A549 (cell line): ENCODE results near the gene GMPR. TPM values are rescaled to one million over a fixed set of nuclear protein-coding genes. Genes with fewer than 3 reads are reported as not detected.

ENCODE experiments used
- ATAC-seq, 2 experiments: fragments of 200-7000 bp in 1 of 2; fragments of >200 bp in 1 of 2; cut with Nextera tagmentation in 1 of 2; cut with Tn5 transposase in 1 of 2; 3 replicates each; pipeline versions ENCODE4 v1.8.0 to v1.9.1; 2018 to 2020; ENCODE audit warnings: mild to moderate bottlenecking in 1 of 2, moderate library complexity in 1 of 2
- CTCF ChIA-PET: fragments of 300-600 bp; sonication (Branson Sonifier 250); formaldehyde crosslinking; extraction: SDS; loops from one replicate; lab custom pipeline; 2021; ENCODE audit warnings: antibody characterized with exemption, inconsistent platforms; lab: Yijun Ruan, JAX
- POLR2A ChIA-PET: fragments of 350-600 bp; formaldehyde crosslinking; extraction: SDS; loops from one replicate; lab custom pipeline; 2021; ENCODE audit warnings: antibody characterized with exemption, inconsistent platforms; lab: Yijun Ruan, JAX
- DNase-seq, 2 experiments: peaks; one replicate each; pipeline versions ENCODE4 v3.0.0 to v3.0.0-alpha.2; 2011 to 2016; ENCODE audit warnings: low read depth in 1 of 2, low spot score in 1 of 2
- FAIRE-seq: peaks from 2 replicates; lab custom pipeline; 2011; peaks lifted over from hg19 to GRCh38; lab: Jason Lieb, UNC
- H3K27ac ChIP-seq, 2 experiments: fragments of >200 bp; sonication (Bioruptor Twin); formaldehyde crosslinking; 3 replicates each; pipeline ENCODE4 v1.5.1; 2016 to 2017
- H3K4me1 ChIP-seq: fragments of >200 bp; sonication (Bioruptor Twin); formaldehyde crosslinking; 3 replicates; pipeline ENCODE4 v1.6.1; 2016
- H3K4me2 ChIP-seq: fragments of >200 bp; sonication (Bioruptor Twin); formaldehyde crosslinking; 3 replicates; pipeline ENCODE4 v1.6.1; 2016
- H3K4me3 ChIP-seq: fragments of >200 bp; sonication (Bioruptor Twin); formaldehyde crosslinking; 3 replicates; pipeline ENCODE4 v1.5.1; 2016
- H3K9me3 ChIP-seq: fragments of >200 bp; sonication (Bioruptor Twin); formaldehyde crosslinking; 3 replicates; pipeline ENCODE4 v1.6.1; 2016
- ATOH8 ChIP-seq: fragments of 250-450 bp; sonication (Bioruptor Pico); IDR thresholded peaks from 2 replicates; pipeline ENCODE4 v1.5.0; 2020; ENCODE audit warnings: low read depth, mild to moderate bottlenecking, moderate library complexity
- CBX8 ChIP-seq: fragments of 200-600 bp; sonication (generic); IDR thresholded peaks from 2 replicates; pipeline ENCODE4 v1.6.1; 2016
- CEBPB ChIP-seq, 2 experiments: fragments of >200 bp in 1 of 2; sonication (Bioruptor Twin) in 1 of 2; formaldehyde crosslinking in 1 of 2; IDR thresholded peaks; 2 replicates each; pipeline ENCODE4 v1.6.1; 2012 to 2016
- EHF ChIP-seq: fragments of 250-450 bp; sonication (Bioruptor Pico); IDR thresholded peaks from 2 replicates; pipeline ENCODE4 v1.5.0; 2020; ENCODE audit warnings: mild to moderate bottlenecking
- EHMT2 ChIP-seq: fragments of 200-600 bp; sonication (generic); IDR thresholded peaks from 2 replicates; pipeline ENCODE4 v1.6.1; 2016; ENCODE audit warnings: antibody characterized with exemption, low read depth, mild to moderate bottlenecking, moderate library complexity
- EP300 ChIP-seq, 2 experiments: fragments of >200 bp; sonication (Bioruptor Twin); formaldehyde crosslinking; IDR thresholded peaks; 2 replicates in 1 of 2; 3 replicates in 1 of 2; pipeline ENCODE4 v1.6.1; 2016 to 2017
- FOSB ChIP-seq: fragments of 250-450 bp; sonication (Bioruptor Pico); IDR thresholded peaks from 2 replicates; pipeline ENCODE4 v1.5.0; 2020; ENCODE audit warnings: mild to moderate bottlenecking, moderate library complexity
- FOSL2 ChIP-seq, 2 experiments: fragments of 450-650 bp in 1 of 2; fragments of >200 bp in 1 of 2; sonication (Bioruptor Twin) in 1 of 2; formaldehyde crosslinking; IDR thresholded peaks; 2 replicates each; pipeline versions ENCODE4 v1.5.0 to v1.6.1; 2016 to 2020; ENCODE audit warnings: mild to moderate bottlenecking in 1 of 2, moderate library complexity in 1 of 2
- GATA3 ChIP-seq: IDR thresholded peaks from 2 replicates; pipeline ENCODE4 v1.6.1; 2012; ENCODE audit warnings: borderline replicate concordance
- HDAC2 ChIP-seq: fragments of 200-600 bp; sonication (generic); IDR thresholded peaks from 2 replicates; pipeline ENCODE4 v1.6.1; 2016
- HES2 ChIP-seq: fragments of >200 bp; sonication (Bioruptor Twin); formaldehyde crosslinking; IDR thresholded peaks from 2 replicates; pipeline ENCODE4 v1.6.1; 2016
- HEYL ChIP-seq: fragments of 250-450 bp; sonication (Bioruptor Pico); IDR thresholded peaks from 2 replicates; pipeline ENCODE4 v1.8.0; 2021; ENCODE audit warnings: mild to moderate bottlenecking, moderate library complexity
- HOXA7 ChIP-seq: fragments of 250-450 bp; sonication (Bioruptor Pico); IDR thresholded peaks from 2 replicates; pipeline ENCODE4 v1.5.0; 2020; ENCODE audit warnings: mild to moderate bottlenecking, moderate library complexity
- HOXB13 ChIP-seq: fragments of 250-450 bp; sonication (Bioruptor Pico); IDR thresholded peaks from 2 replicates; pipeline ENCODE4 v1.5.0; 2020; ENCODE audit warnings: low read depth, mild to moderate bottlenecking, moderate library complexity
- HOXB5 ChIP-seq: fragments of 250-450 bp; sonication (Bioruptor Pico); IDR thresholded peaks from 2 replicates; pipeline ENCODE4 v1.5.0; 2020; ENCODE audit warnings: mild to moderate bottlenecking, moderate library complexity
- JUN ChIP-seq, 2 experiments: fragments of >200 bp; sonication (Bioruptor Twin); formaldehyde crosslinking; IDR thresholded peaks; 2 replicates in 1 of 2; 3 replicates in 1 of 2; pipeline ENCODE4 v1.6.1; 2016 to 2017
- MAX ChIP-seq: IDR thresholded peaks from 2 replicates; pipeline ENCODE4 v1.6.1; 2012
- MAZ ChIP-seq: fragments of 150-350 bp; IDR thresholded peaks from 2 replicates; pipeline ENCODE4 v1.6.1; 2014; ENCODE audit warnings: antibody characterized with exemption, low read depth, low read length, borderline replicate concordance
- MYC ChIP-seq: IDR thresholded peaks from 2 replicates; pipeline ENCODE4 v1.6.1; 2012; ENCODE audit warnings: mild to moderate bottlenecking, inconsistent platforms, low read length, improper control_type of control experiment, borderline replicate concordance
- NR3C1 ChIP-seq: fragments of >200 bp; sonication (Bioruptor Twin); formaldehyde crosslinking; IDR thresholded peaks from 3 replicates; pipeline ENCODE4 v1.6.1; 2017
- PBX3 ChIP-seq: IDR thresholded peaks from 2 replicates; pipeline ENCODE4 v1.6.1; 2012
- POLR2A ChIP-seq: IDR thresholded peaks from 2 replicates; pipeline ENCODE4 v1.6.1; 2012; ENCODE audit warnings: mild to moderate bottlenecking, low read length
- POLR2AphosphoS2 ChIP-seq: conservative IDR thresholded peaks from 2 replicates; pipeline ENCODE4 v1.6.1; 2012; ENCODE audit warnings: low read length, improper control_type of control experiment, inconsistent platforms
- RAD21 ChIP-seq, 2 experiments: fragments of >200 bp in 1 of 2; sonication (Bioruptor Twin) in 1 of 2; formaldehyde crosslinking in 1 of 2; IDR thresholded peaks in 1 of 2; conservative IDR thresholded peaks in 1 of 2; 2 replicates in 1 of 2; 3 replicates in 1 of 2; pipeline ENCODE4 v1.6.1; 2012 to 2018; ENCODE audit warnings: inconsistent platforms in 1 of 2
- RNF2 ChIP-seq: fragments of 200-600 bp; sonication (generic); IDR thresholded peaks from 2 replicates; pipeline ENCODE4 v1.6.1; 2016; ENCODE audit warnings: low read depth, mild to moderate bottlenecking, antibody characterized with exemption, moderate library complexity, borderline replicate concordance
- SMC3 ChIP-seq: fragments of >200 bp; sonication (Bioruptor Twin); formaldehyde crosslinking; IDR thresholded peaks from 3 replicates; pipeline ENCODE4 v1.6.1; 2018; ENCODE audit warnings: inconsistent platforms
- SREBF2 ChIP-seq: fragments of 450-650 bp; IDR thresholded peaks from 2 replicates; pipeline ENCODE4 v1.6.1; 2014; ENCODE audit warnings: mild to moderate bottlenecking, moderate library complexity
- TFCP2L1 ChIP-seq: fragments of 250-450 bp; sonication (Bioruptor Pico); IDR thresholded peaks from 2 replicates; pipeline ENCODE4 v1.5.0; 2021; ENCODE audit warnings: mild to moderate bottlenecking
- ZFP36 ChIP-seq: fragments of 450-650 bp; IDR thresholded peaks from 2 replicates; pipeline ENCODE4 v1.6.1; 2014; ENCODE audit warnings: borderline replicate concordance; ENCODE audit not compliant: partially characterized antibody
- ZNF302 ChIP-seq: fragments of 250-450 bp; sonication (Bioruptor Pico); IDR thresholded peaks from 2 replicates; pipeline ENCODE4 v1.9.0; 2021; ENCODE audit warnings: inconsistent platforms, mild to moderate bottlenecking, moderate library complexity
- WGBS: methylation state at CpG from one replicate; pipeline ENCODE4 v1.1.6; 2017; ENCODE audit errors: missing lambda C conversion rate; 5-methylcytosine and 5-hydroxymethylcytosine counted together
- polyA plus RNA-seq, 4 experiments: library from polyadenylated mRNA; depleted of rRNA in 3 of 4; stranded (reverse); fragments of >200 nt; fragmentation: RNase III in 1 of 4; extraction: RNeasy Plus Mini Kit Qiagen cat#74134 plus additional on column Dnase treatment in 1 of 4; gene quantifications; 2 replicates in 3 of 4; 3 replicates in 1 of 4; pipeline ENCODE4 v1.2.3, GENCODE V29; 2011 to 2017

The GMPR gene
- polyA plus RNA-seq, 2 of the 4 experiments (the other 2 are of a cell fraction), result 0.23 to 0.34 TPM

GRCh38 chr6:16227048-16227562 lies 11.3 kb upstream of the GMPR start:
- TF ChIP-seq EHF (no peak), NR3C1 (no peak), MAX (no peak), MAZ (no peak), ATOH8 (no peak), PBX3 (no peak), HOXB13 (CRISPR knock-in tag) (no peak), TFCP2L1 (CRISPR knock-in tag) (no peak), FOSL2 (IDR thresholded peaks at IDR 0.05) (no peak), FOSL2 (CRISPR knock-in tag; IDR thresholded peaks at IDR 0.05) (no peak), SMC3 (no peak), HES2 (no peak), JUN (IDR thresholded peaks at IDR 0.05) (no peak), CEBPB (IDR thresholded peaks at IDR 0.05) (no peak), EP300 (IDR thresholded peaks at IDR 0.05) (no peak), SREBF2 (no peak), HDAC2 (no peak), ZNF302 (CRISPR knock-in tag) (no peak), POLR2A (no peak), EHMT2 (no peak), HEYL (CRISPR knock-in tag) (no peak)
- no CpG with 5 or more reads among the region's 32 CpGs for WGBS
- no peak for DNase-seq
- CTCF ChIA-PET, result interaction anchor here (1.1 kb wide), 1 partner anchor 182 kb away, joined by 3 read pairs; no protein-coding TSS in a partner anchor
- no peak overlapping the region for H3K4me3 ChIP-seq
- no peaks in the 10 kb centered on the region for H3K9me3 ChIP-seq
- FAIRE-seq, result no peak
- POLR2A ChIA-PET, result no interaction called here
- no peak overlapping the region for H3K27ac ChIP-seq
- no peaks in the 10 kb centered on the region for H3K4me1 ChIP-seq
- no peak for ATAC-seq
- H3K4me2 ChIP-seq, result no peak overlapping the region

- CTCF ChIA-PET, result interaction anchor here (1.1 kb wide), 1 partner anchor 182 kb away, joined by 3 read pairs; no protein-coding TSS in a partner anchor
- POLR2A ChIA-PET, result no interaction called here
- FAIRE-seq (no peak), ATAC-seq (no peak), DNase-seq (no peak)
- Histone ChIP-seq H3K4me3 (no peak overlapping the region), H3K9me3 (no peaks in the 10 kb centered on the region), H3K4me2 (no peak overlapping the region), H3K27ac (no peak overlapping the region), H3K4me1 (no peaks in the 10 kb centered on the region)
- WGBS, result 57% methylated on average over 7 of the region's 7 CpGs
- TF ChIP-seq ZFP36 (no peak), GATA3 (no peak), CBX8 (no peak), PBX3 (no peak), HOXB13 (CRISPR knock-in tag) (no peak), POLR2A (no peak), POLR2AphosphoS2 (no peak), RNF2 (no peak), HOXA7 (CRISPR knock-in tag) (no peak), MYC (no peak), HEYL (CRISPR knock-in tag) (no peak), JUN (IDR thresholded peaks at IDR 0.05) (no peak), EP300 (IDR thresholded peaks at IDR 0.05) (no peak), HDAC2 (no peak), HOXB5 (CRISPR knock-in tag) (no peak), FOSB (no peak), RAD21 (conservative IDR thresholded peaks at IDR 0.05 in 1 of 2, IDR thresholded peaks at IDR 0.05 in 1 of 2) (no peak)
- TF ChIP-seq, all 56 proteins: peak for 0
Measured at GRCh38 chr6:16227605-16228004, 10.8 kb upstream of the GMPR start.
